Measurements from ENCODE around the gene CBX6.

Gene CBX6

GRCh38 chr22:38837414-38837928 is 34.5 kb downstream of the CBX6 start:
- DNase-seq: no peak

GRCh38 chr22:38835888-38836301 is 36.1 kb downstream of the CBX6 start:
- no peak for DNase-seq

- DNase-seq: no peak
These were observed 37.0 kb downstream of the CBX6 start for GRCh38 chr22:38834991-38835390.

GRCh38 chr22:38834215-38834953 is 37.6 kb downstream of the CBX6 start:
- no peak for DNase-seq

- no peak for DNase-seq
These were observed 39.0 kb downstream of the CBX6 start for GRCh38 chr22:38833061-38833460.

- DNase-seq: no peak
These were observed 39.7 kb downstream of the CBX6 start for GRCh38 chr22:38832005-38832978.

- DNase-seq: no peak
These were observed 40.7 kb downstream of the CBX6 start for GRCh38 chr22:38831166-38831945.

GRCh38 chr22:38830845-38831108 is 41.2 kb downstream of the CBX6 start:
- DNase-seq: no peak

- DNase-seq: no peak
These were observed 41.8 kb downstream of the CBX6 start for GRCh38 chr22:38830026-38830844.

GRCh38 chr22:38829485-38829884 is 42.5 kb downstream of the CBX6 start:
- DNase-seq: no peak

- DNase-seq: no peak
These were observed 43.3 kb downstream of the CBX6 start for GRCh38 chr22:38828616-38829205.

- no peak for DNase-seq
These were observed 43.8 kb downstream of the CBX6 start for GRCh38 chr22:38828191-38828590.

- DNase-seq: no peak
These were observed 44.5 kb downstream of the CBX6 start for GRCh38 chr22:38827510-38827909.

- DNase-seq: no peak
These were observed 45.2 kb downstream of the CBX6 start for GRCh38 chr22:38826801-38827200.

- DNase-seq: no peak
These were observed 45.6 kb downstream of the CBX6 start for GRCh38 chr22:38826386-38826785.

GRCh38 chr22:38824585-38824984 is 47.4 kb downstream of the CBX6 start:
- DNase-seq: peak; percentile 56

- no peak for DNase-seq
These were observed 48.4 kb downstream of the CBX6 start for GRCh38 chr22:38823637-38824036.

GRCh38 chr22:38823076-38823475 is 48.9 kb downstream of the CBX6 start:
- DNase-seq: no peak

GRCh38 chr22:38820020-38820419 is 52.0 kb downstream of the CBX6 start:
- DNase-seq: no peak

- no peak for DNase-seq
These were observed 52.6 kb downstream of the CBX6 start for GRCh38 chr22:38819387-38819940.

- no peak for DNase-seq
These were observed 54.8 kb downstream of the CBX6 start for GRCh38 chr22:38817196-38817595.

GRCh38 chr22:38815842-38816241 is 56.2 kb downstream of the CBX6 start:
- DNase-seq: no peak
